Kidney capillary endothelial cell (primary cell): Measurements from ENCODE around the gene ADGRV1.
"Not testable (repeated sequence)": the region's sequence is repeated elsewhere in the genome, so short reads cannot be mapped to it uniquely, and the experiment has no call there.

Source experiments
- DNase-seq: peaks from one replicate; pipeline ENCODE4 v3.0.0-alpha.2; 2018; ENCODE audit warnings: low spot score

Gene ADGRV1

GRCh38 chr5:91030521-91031401, 472.2 kb downstream of the ADGRV1 start:
- DNase-seq = no peak

- DNase-seq = no peak
Measured at GRCh38 chr5:91031402-91031752, 472.8 kb downstream of the ADGRV1 start.

GRCh38 chr5:91032125-91032524, 473.5 kb downstream of the ADGRV1 start:
- no peak for DNase-seq

GRCh38 chr5:91033370-91033769, 474.8 kb downstream of the ADGRV1 start:
- no peak for DNase-seq

GRCh38 chr5:91038180-91038808, 479.7 kb downstream of the ADGRV1 start:
- DNase-seq = no peak

- not testable (repeated sequence) for DNase-seq
Measured at GRCh38 chr5:91041132-91041531, 482.5 kb downstream of the ADGRV1 start.

GRCh38 chr5:91042247-91042935, 483.8 kb downstream of the ADGRV1 start:
- no peak for DNase-seq

- no peak for DNase-seq
Measured at GRCh38 chr5:91042936-91043255, 484.3 kb downstream of the ADGRV1 start.

GRCh38 chr5:91048073-91048472, 489.5 kb downstream of the ADGRV1 start:
- DNase-seq = no peak

- DNase-seq = no peak
Measured at GRCh38 chr5:91049112-91049511, 490.5 kb downstream of the ADGRV1 start.

- no peak for DNase-seq
Measured at GRCh38 chr5:91049800-91050199, 491.2 kb downstream of the ADGRV1 start.

- DNase-seq = not testable (repeated sequence)
Measured at GRCh38 chr5:91052411-91052810, 493.8 kb downstream of the ADGRV1 start.

- peak; percentile 6 for DNase-seq
Measured at GRCh38 chr5:91052977-91053740, 494.6 kb downstream of the ADGRV1 start.

GRCh38 chr5:91053741-91054025, 495.1 kb downstream of the ADGRV1 start:
- DNase-seq = peak; percentile 19

- no peak for DNase-seq
Measured at GRCh38 chr5:91058155-91058554, 499.6 kb downstream of the ADGRV1 start.

- DNase-seq = no peak
Measured at GRCh38 chr5:91058575-91058974, 500.0 kb downstream of the ADGRV1 start.

GRCh38 chr5:91059409-91059808, 500.8 kb downstream of the ADGRV1 start:
- no peak for DNase-seq

- no peak for DNase-seq
Measured at GRCh38 chr5:91061094-91061493, 502.5 kb downstream of the ADGRV1 start.

- no peak for DNase-seq
Measured at GRCh38 chr5:91061946-91062562, 503.5 kb downstream of the ADGRV1 start.

- not testable (repeated sequence) for DNase-seq
Measured at GRCh38 chr5:91063098-91063690, 504.6 kb downstream of the ADGRV1 start.

GRCh38 chr5:91065496-91065895, 506.9 kb downstream of the ADGRV1 start:
- DNase-seq = no peak

- no peak for DNase-seq
Measured at GRCh38 chr5:91069364-91069763, 510.8 kb downstream of the ADGRV1 start.
